Effector CD8-positive, alpha-beta T cell (primary cell): ENCODE measurements around the gene TNRC6B.
"Not testable (repeated sequence)": the region's sequence is repeated elsewhere in the genome, so short reads cannot be mapped to it uniquely, and the experiment has no call there.

ENCODE experiments used
- DNase-seq: peaks from one replicate; lab custom pipeline; 2025; lab: John Stamatoyannopoulos, UW

The TNRC6B gene

DNA sequence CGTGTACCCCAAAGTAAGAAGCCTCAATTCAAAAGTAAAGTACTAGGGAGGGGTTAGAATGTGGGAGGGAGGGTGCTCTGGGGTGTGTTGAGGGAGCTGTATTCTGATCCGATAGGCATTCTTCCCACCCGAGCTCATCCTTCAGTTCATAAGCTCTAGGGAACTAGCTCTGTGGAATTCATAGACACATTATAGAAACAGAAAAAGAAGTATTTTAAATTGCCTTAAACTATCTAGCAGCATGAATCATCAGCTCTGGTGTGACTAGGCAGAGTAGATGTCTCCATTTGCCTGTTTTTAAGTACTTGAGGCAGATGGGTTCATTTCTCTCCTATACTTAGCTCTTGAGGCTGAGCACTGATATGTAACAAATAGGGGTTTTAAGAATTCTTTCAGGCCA is 185.3 kb downstream of the TNRC6B start:
- DNase-seq, result no peak

DNA sequence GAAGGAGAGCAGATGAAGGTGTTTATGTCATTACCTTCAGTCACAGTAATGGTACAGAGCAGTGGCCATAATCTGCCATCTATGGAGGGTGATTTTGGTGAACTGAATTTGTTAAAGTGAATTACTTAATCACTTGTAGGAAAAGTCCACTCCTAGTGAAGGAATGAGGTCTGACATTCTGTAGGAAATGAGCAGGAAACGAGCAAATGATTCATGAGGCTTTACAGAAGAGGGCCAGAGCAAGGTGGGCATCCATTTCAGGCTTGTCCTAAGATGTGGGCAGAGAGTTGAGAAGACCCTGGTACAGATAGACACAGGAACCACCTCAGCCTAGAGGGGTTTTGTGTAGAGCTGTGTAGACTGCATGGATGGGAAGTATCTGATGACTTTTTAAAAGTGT is 186.7 kb downstream of the TNRC6B start:
- no peak for DNase-seq

DNA sequence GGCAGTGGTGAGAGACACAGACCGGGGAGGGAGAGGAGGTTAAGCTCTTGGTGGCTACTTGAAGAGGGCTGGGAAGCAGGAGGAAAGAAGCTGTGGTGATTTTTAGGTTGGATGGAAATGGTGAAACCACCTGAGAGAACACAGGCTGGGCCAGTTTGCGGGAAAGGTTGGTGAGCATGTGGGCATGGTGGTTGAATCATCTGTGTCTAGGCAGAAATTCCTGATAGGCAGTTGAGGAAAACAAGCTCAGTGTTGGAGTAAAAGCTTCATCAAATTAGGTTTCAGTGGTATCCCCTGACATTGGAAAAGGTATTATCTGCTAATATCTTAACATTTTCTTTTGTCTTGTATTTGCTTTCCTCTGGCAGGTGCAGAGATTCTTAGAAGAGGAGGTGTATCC is 188.3 kb downstream of the TNRC6B start:
- DNase-seq, result no peak

DNA sequence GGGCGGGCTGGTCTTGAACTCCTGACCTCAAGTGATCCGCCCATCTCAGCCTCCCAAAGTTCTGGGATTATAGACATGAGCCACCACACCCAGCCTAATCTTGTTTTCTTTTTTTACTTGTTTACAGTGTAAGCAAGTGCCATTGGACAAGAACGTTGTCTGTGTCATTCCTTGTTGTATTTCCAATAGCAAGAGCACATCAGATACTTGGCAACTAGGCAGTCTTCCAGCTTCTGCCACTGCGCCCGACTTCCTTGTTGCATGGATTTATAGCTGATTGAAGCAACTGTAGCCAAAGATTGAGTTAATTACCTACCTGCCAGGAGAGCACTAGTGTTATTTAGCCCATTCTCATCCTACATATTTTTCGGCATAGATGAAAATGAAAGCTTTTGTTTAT is 189.6 kb downstream of the TNRC6B start:
- no peak for DNase-seq

DNA sequence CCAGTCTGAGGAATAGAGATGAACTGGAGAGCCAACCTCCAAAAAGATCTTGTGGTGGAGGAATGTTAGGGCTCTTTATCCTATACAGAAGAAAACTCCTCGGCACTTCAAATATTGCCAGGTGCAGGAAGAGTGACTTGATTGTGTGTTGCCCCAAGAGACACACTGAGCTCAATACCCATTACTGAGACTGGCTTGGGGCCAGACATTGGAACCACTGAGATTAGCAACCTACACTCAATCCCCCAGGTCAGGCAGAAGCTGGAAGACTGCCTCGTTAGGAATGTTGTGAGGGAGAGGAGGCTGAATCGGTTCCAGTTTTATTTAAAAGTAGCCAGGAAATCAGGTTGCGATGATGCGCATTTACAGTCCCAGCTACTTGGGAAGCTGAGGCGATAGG is 190.3 kb downstream of the TNRC6B start:
- no peak for DNase-seq

DNA sequence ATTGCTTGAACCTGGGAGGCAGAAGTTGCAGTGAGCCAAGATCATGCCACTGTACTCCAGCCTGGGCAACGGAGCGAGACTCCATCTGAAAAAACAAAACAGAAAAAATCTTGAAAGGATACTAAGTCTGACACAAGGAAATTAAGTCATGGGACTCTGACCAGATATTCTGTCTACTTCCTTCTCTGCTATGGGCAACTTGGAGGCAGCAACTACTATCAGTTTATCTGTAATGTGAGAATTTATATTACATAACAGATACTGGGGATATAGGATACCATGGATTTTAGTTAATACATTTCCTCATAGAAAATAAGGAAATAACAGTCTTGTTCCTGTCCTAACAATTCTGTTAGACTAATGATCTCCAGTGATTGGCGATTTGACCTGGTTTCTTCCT is 191.1 kb downstream of the TNRC6B start:
- DNase-seq, result no peak

DNA sequence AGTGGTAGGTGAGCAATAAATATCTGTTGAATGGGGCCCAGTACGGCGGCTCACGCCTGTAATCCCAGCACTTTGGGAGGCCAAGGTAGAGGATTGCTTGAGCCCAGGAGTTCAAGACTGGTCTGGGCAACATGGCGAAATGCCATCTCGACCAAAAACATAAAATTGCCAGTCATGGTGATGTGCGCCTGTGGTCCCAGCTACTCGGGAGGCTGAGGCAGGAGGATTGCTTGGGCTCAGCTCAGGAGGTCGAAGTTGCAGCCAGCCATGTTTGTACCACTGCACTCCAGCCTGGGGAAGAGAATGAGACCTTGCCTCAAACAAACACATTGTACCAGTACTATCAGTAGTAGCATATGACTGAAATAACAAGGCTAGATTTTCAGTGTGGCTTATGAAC is 196.8 kb downstream of the TNRC6B start:
- no peak for DNase-seq

DNA sequence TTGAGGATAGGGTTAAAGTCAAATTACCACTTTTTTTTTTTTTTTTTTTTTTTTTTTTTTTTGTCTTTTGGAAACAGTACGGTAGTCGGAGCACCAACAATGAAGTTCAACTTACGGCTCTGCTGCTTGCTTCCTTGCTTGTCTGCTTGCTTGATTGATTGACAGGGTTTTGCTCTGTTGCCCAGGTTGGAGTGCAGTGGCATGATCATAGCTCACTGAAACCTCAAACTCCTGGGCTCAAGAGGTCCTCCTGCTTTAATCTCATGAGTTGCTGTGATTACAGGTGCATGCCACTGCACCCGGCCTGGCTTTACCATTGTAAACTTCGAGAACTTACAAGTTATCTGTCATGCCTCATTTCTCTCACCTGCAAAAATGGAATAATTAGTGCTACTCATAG is 198.4 kb downstream of the TNRC6B start:
- DNase-seq, result no peak

DNA sequence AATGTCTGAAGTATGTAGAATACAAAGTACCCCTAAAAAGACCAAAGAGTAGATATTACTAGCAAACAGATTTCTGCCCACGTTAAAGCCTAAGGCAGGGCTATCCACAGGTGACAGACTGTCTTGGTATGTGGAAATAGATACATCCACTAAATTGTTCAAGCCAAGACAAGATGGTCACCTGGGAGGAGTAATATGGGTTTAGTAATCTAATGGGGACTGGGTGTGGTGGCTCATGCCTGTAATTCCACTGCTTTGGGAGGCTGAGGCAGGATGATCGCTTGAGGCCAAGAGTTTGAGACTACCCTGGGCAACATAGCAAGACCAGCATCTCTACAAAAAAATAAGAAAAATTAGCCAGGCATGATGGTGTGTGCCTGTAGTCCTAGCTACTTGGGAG is 200.2 kb downstream of the TNRC6B start:
- DNase-seq, result no peak

DNA sequence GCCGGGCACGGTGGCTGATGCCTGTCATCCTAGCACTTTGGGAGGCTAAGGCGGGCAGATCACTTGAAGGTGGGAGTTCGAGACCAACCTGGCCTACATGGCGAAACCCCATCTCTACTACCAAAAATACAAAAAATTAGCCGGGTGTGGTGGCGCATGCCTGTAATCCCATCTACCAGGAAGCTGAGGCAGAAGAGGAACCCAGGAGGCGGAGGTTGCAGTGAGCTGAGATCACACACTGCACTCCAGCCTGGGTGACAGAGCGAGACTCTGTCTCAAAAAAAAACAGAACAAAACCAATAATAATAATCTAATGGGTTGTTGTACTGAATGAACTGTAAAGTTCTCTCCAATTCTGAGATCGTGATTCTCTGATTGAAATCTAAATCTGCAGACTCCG is 200.7 kb downstream of the TNRC6B start:
- not testable (repeated sequence) for DNase-seq

DNA sequence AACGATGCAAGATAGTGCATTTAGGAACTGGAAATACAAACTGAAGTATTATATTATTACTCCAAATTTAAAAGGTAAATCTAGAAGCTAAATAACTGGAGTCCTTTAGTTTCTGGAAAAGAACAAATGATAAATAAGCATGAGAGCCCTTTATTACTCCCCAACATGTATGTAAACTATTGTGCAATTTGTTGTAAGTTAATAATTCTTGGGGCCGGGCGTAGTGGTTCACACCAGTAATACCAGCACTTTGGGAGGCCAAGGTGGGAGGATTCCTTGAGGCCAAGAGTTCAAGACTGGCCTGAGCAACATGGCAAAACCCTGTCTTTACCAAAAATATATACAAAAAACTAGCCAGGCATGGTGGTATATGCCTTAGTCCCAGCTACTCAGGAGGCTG is 203.7 kb downstream of the TNRC6B start:
- no peak for DNase-seq

DNA sequence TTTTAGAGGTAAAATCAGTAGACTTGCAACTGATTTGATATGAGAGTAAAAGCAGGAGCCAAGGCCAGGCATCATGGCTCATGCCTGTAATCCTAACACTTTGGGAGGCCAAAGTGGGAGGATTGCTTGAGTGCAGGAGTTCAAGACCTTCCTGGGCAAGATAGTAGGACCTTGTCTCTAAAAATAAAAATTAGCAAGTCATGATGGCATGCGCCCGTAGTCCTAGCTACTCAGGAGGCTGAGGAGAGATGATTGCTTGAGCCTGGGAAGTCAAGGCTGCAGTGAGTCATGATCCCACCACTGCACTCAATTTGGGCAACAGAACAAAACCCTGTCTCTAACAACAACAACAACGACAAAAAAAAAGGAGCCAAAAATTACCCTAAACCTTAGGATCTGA is 206.2 kb downstream of the TNRC6B start:
- no peak for DNase-seq

DNA sequence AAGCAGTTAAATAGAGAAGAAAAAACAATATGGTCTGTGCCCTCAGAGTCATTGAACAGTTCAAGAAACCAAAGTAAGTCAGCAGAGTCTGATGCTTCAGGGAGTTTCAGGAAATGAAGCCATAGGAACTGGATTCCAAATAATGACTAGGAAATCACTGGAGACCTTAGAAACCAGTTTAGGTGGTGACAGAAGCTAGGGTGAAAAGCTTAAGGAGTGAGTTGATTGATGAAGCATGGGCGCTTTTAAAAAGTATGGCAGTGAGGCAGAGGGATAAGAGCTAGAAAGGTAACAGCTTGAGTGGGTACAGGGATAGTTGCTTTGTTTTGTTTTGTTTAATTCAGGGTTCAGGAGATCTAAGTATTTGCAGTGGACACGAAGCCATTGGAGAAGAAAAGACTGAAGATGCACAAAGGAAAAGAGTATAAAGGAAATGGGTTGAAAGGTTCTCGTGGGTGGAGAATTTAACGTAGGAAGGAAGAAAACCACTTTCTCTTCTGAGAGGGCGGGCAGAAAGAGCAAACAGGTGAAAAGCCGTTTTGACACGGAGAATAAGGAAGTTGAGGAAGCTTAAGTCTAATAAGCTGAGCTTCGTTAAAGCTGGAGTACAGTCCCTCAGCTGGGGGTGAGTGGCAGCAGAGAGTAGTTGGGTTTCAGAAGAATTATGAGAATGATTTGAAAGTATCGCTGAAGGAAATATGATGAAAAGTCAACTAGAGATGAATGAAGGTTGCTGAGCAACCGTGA is 207.5 kb downstream of the TNRC6B start:
- no peak for DNase-seq
